Measurements from ENCODE around the gene RARA.
A peak's percentile ranks its signal among the peaks of the same experiment; 100 is the strongest.
"Not testable (repeated sequence)": the region's sequence is repeated elsewhere in the genome, so short reads cannot be mapped to it uniquely, and the experiment has no call there.

RARA gene

DNA sequence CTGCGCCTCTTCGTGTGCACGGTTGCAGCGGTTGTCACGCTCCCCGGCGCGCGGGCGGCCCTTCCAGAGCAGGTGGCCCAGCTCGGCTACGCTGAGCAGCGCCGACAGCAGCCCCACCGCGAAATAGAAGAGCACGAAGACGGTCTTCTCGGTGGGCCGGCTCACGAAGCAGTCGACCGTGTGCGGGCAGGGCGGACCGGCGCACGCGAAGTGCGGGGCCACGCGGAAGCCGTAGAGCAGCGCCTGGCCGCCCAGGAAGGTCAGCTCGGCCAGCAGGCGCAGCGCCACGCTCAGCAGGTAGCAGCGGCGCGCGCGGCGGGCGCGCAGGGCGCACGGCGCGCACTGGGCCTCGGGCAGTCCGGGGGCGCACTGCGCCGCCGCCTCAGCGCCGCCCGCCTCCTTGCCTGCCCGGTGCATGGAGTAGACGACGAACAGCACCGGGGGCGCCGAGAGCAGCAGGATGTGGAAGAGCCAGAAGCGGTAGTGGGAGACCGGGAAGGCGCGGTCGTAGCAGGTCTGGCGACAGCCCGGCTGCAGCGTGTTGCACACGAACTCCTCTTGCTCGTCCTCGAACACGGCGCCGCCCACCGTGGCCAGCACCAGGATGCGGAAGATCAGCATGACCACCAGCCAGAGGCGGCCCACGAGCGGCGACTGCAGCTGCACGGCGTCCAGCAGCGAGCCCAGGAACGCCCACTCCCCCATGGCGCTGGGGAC, 54.3 kb downstream of the RARA start:
- no peaks in the 10 kb centered on the region for H3K27me3 ChIP-seq (ENCODE audit: low read depth)
- peak in 1 of 2 experiments; percentile 32 for DNase-seq (ENCODE audit: low spot score in 2 of 2)
- peak overlapping the region; percentile 33 for H3K4me3 ChIP-seq
- no peaks in the 10 kb centered on the region for H3K9me3 ChIP-seq
- H3K4me1 ChIP-seq = peaks cover 2% of the 10 kb centered on the region; the same call in 1 of the 2 replicates
- in situ Hi-C loops (cut with MboI; ENCODE audit: low sequenced_read_pairs) = loop anchor here (5.0 kb wide), 1 partner anchor 169 kb away; no protein-coding TSS in a partner anchor
- H3K36me3 ChIP-seq (replicated peaks) = no peaks in the 10 kb centered on the region

DNA sequence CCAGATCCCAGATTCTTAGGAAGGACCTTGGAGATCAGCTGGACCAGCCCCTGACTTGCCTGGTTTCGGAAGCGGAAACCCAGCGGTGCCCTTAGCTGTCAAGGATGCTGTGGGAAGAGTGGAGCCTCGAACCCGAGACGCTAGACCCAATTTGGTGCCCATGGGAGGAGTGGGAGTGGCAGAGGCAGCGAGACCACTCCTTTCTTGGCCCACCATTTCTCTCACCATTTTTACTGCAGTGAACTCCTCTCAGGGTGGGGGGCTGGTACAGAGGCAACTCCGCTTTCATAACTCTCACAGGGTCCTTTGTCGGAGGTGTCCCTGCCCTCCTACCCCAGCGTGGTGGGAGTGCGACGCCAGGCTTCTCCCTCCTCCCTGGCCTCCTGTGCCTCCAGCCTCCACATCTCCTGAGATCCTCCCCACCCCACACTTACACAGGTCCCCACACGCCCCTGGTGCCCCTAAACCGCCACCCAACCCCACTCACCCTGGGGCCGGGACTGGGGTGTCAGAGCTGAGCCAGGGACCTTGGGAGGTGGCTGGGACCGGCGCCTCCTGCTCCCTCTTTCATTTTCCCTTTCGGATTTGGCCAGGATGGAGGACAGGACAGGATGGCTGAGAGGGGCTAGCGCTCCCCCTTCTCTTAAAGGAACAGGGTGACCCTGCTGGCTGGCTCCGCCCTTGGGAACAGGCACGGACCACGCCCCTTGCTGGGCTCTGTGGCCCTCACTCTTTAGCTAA, 55.3 kb downstream of the RARA start, which contains the start of gene GJD3:
Gene GJD3 (minus strand): TSS at position 617 of the 741 bp plus-strand sequence. CDS start 922 bp downstream, outside the sequence.
- DNase-seq (ENCODE audit: low spot score in 2 of 2) = no peak
- in situ Hi-C loops (cut with MboI; ENCODE audit: low sequenced_read_pairs) = loop anchor here (5.0 kb wide), 1 partner anchor 168 kb away; no protein-coding TSS in a partner anchor
- no peaks in the 10 kb centered on the region for H3K9me3 ChIP-seq
- no peaks in the 10 kb centered on the region for H3K4me1 ChIP-seq
- H3K4me3 ChIP-seq = peak within 1 kb of the TSS; percentile 33
- H3K27me3 ChIP-seq (ENCODE audit: low read depth) = no peaks in the 10 kb centered on the region
- H3K36me3 ChIP-seq (replicated peaks) = no peaks in the 10 kb centered on the region

DNA sequence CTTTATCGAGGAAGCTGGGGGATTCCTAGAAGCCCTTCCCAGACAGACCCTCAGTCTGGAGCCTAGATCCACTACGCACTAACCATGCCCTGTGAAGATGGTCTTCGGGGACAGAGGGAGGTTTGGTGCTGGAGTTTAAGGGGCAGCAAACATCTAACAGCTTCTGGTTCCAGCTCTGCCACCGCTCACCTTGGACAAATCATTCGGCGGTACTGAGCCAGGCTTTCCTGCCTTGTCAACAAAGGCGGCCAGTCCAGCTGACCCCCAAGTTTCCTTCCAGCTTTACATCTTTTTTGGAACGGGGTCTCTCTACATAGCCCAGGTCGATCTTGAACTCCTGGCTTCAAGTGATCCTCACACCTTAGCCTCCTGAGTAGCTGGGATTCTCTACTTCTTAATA, 55.9 kb downstream of the RARA start:
- DNase-seq (ENCODE audit: low spot score in 2 of 2) = no peak
- H3K9me3 ChIP-seq = no peaks in the 10 kb centered on the region
- no peak overlapping the region for H3K4me3 ChIP-seq
- H3K36me3 ChIP-seq (replicated peaks) = no peaks in the 10 kb centered on the region
- no peaks in the 10 kb centered on the region for H3K4me1 ChIP-seq
- in situ Hi-C loops (cut with MboI; ENCODE audit: low sequenced_read_pairs) = loop anchor here (5.0 kb wide), 1 partner anchor 167 kb away; no protein-coding TSS in a partner anchor
- H3K27me3 ChIP-seq (ENCODE audit: low read depth) = no peaks in the 10 kb centered on the region

DNA sequence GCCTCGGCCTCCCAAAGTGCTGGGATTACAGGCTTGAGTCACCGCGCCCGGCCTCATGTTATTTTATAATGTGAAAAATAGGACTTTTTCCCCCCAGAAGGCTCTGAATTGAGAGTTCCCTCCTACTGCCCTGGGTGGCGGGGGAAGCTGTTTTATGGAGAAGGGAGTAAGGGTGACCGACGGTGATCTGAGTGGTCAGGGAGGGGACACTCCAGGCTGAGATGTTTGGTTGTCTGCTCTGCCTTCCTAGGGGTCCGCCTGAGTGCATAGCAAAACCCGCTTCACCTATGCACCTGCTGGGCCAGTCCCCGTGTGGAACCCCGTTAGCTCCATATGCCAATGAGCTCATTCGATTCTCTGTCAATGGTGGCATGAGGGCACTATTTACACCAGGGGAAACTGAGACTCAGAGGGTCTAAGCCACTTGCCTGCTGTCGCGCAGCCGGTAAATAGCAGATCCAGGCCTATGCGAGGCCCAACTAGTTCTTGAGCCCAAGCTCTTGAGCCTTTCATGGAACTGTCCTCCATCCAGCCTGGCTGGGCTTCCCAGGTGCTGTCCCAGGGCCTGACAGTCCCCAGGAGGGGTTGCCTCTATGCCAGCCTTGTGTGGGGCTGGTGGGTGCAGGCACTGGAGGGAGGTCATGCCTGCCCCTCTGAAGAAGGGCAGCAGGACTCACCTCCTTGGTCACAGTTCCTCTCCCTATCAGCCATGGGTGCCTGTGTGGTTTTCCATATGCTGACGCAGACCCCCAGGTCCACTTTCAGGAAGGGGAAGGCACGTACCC, 57.3 kb downstream of the RARA start:
- Histone ChIP-seq H3K9me3 (no peaks in the 10 kb centered on the region), H3K36me3 (replicated peaks) (no peaks in the 10 kb centered on the region), H3K4me3 (no peak overlapping the region), H3K4me1 (no peaks in the 10 kb centered on the region), H3K27me3 (ENCODE audit: low read depth) (no peaks in the 10 kb centered on the region)
- in situ Hi-C loops (cut with MboI; ENCODE audit: low sequenced_read_pairs) = no loop called here
- DNase-seq (ENCODE audit: low spot score in 2 of 2) = no peak

DNA sequence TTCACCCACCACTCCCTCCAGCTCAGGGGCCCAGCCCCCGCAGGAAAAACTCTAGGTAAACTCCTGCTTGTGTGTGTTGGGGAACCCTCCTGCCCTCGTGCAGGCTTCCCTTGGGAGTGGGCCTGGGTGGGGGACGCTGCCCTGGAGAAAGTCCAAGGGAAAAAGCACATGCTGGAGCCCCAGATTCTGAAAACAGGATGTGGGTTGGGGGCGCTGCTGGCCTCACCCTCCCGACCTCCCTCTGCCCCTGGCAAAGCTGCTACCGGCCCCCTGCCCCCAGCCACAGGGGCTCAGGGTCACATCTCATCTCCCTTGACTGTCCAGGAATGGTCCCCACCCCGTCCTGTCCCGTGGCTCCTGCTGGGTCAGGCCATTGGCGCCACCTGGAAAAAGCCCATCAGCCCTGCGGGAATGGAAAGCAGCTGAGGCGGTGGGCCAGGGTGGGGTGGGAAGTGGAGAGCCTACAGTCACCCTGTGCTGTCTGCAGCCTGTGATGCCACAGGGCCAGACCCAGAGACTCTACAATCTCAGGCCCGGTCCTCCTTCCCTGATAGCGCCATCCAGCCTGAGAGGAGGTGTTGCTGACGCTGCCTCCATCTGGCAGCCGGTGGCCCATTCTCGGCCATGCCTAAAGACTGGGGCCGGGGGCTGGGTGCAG, 58.0 kb downstream of the RARA start:
- no peak overlapping the region for H3K4me3 ChIP-seq
- DNase-seq (ENCODE audit: low spot score in 2 of 2) = no peak
- no peaks in the 10 kb centered on the region for H3K27me3 ChIP-seq (ENCODE audit: low read depth)
- no peaks in the 10 kb centered on the region for H3K4me1 ChIP-seq
- no peaks in the 10 kb centered on the region for H3K36me3 ChIP-seq (replicated peaks)
- in situ Hi-C loops (cut with MboI; ENCODE audit: low sequenced_read_pairs) = no loop called here
- no peaks in the 10 kb centered on the region for H3K9me3 ChIP-seq

DNA sequence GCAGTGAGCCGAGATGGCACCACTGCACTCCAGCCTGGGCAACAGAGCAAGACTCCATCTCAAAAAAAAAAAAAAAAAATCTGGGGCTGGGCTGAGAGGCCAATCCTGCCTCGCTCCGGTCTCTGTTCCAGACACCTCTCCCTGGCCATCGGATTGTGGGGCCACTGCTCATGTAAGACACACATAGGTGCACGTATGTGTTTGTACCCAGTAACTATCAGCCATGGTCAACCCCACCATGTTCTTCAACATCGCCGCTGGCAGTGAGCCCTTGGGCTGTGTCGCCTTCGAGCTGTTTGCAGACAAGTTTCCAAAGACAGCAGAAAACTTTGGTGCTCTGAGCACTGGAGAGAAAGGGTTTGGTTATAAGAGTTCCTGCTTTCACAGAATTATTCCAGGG, 58.7 kb downstream of the RARA start:
- H3K4me3 ChIP-seq; H3K27me3 ChIP-seq (ENCODE audit: low read depth); H3K9me3 ChIP-seq; H3K36me3 ChIP-seq (replicated peaks); H3K4me1 ChIP-seq; DNase-seq (ENCODE audit: low spot score in 2 of 2); in situ Hi-C loops (cut with MboI; ENCODE audit: low sequenced_read_pairs): not testable (repeated sequence)

DNA sequence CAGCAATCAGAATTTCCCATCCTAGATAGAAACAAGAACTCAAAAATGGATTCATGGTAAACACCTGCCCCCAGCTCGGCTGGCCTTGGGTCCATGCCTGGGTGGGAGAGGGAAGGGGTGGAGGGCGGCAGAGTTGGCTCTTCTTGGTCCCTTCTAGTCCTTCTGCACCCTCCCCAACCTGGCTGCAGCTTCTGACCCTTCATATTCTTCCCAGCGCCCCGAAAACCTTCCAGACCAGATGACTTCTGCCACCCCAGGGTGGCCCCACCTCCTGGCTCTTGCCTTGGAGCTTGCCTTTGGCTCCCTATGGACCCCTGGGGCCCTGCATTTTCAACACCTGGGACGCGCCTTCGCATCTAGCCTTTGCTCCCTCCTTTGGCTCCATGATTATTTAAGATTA, 60.9 kb downstream of the RARA start:
- no peak for DNase-seq (ENCODE audit: low spot score in 2 of 2)
- no peaks in the 10 kb centered on the region for H3K4me1 ChIP-seq
- no peaks in the 10 kb centered on the region for H3K36me3 ChIP-seq (replicated peaks)
- in situ Hi-C loops (cut with MboI; ENCODE audit: low sequenced_read_pairs) = no loop called here
- no peaks in the 10 kb centered on the region for H3K9me3 ChIP-seq
- no peaks in the 10 kb centered on the region for H3K27me3 ChIP-seq (ENCODE audit: low read depth)
- no peak overlapping the region for H3K4me3 ChIP-seq

DNA sequence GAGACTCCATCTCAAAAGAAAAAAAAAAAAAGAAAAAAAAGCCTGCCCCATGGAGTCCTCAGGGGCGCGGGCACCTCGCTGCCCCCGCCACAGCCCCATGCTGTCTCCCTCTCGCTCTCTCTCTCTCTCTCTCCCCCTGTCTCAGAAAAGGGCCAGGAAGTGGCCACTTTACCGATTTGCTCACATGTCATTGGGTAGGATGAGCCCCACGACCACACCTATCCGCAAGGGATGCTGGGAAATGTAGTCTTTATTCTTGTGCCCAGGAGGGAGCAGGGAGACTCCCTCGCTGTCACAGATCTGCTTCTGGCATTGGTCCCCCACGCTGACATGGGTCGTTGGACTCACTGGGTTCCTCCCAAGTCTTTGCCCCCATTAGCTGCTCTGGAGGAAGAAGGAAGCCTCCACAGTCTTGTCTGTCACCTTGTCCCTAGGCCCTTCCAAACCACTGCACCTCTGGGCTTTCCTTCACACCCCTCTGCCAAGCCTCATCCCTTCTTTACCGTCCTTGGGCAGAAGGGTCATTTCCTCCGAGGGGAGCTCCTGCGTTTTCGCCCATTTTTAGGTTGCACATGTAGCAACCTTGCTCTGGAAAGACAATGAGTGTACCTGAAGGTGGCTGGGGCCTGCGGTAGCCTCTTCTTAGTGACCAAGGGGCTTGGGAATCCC, 62.4 kb downstream of the RARA start:
- in situ Hi-C loops (cut with MboI; ENCODE audit: low sequenced_read_pairs) = no loop called here

DNA sequence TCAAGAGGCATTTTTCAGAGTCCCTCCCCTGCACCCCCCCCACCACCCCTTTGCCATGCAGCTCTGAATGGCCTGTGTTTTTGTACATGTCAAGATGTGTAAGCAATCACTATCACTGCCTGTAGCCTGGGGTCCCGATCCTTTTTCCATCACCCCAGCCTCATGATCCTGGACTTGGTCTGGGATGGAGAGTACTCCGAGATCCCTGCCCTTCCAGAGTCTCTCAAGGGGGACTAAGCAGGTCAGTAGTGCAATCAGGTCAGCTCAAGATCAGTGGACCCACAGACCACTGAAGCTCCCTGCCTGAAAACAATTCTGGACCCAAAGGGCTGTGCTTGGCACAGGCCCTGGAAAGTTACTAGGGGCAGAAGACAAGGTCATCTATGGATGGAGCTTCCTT, 63.1 kb downstream of the RARA start:
- H3K36me3 ChIP-seq (replicated peaks) = no peaks in the 10 kb centered on the region
- DNase-seq (ENCODE audit: low spot score in 2 of 2) = no peak
- no peaks in the 10 kb centered on the region for H3K4me1 ChIP-seq
- H3K4me3 ChIP-seq = no peak overlapping the region
- no peaks in the 10 kb centered on the region for H3K9me3 ChIP-seq
- H3K27me3 ChIP-seq (ENCODE audit: low read depth) = no peaks in the 10 kb centered on the region
- in situ Hi-C loops (cut with MboI; ENCODE audit: low sequenced_read_pairs) = no loop called here

More for the DNA sequence above, 62.4 kb downstream of the RARA start:
- Histone ChIP-seq H3K4me1 (no peaks in the 10 kb centered on the region), H3K27me3 (ENCODE audit: low read depth) (no peaks in the 10 kb centered on the region), H3K9me3 (no peaks in the 10 kb centered on the region), H3K4me3 (no peak overlapping the region), H3K36me3 (replicated peaks) (no peaks in the 10 kb centered on the region)
- no peak for DNase-seq (ENCODE audit: low spot score in 2 of 2)

DNA sequence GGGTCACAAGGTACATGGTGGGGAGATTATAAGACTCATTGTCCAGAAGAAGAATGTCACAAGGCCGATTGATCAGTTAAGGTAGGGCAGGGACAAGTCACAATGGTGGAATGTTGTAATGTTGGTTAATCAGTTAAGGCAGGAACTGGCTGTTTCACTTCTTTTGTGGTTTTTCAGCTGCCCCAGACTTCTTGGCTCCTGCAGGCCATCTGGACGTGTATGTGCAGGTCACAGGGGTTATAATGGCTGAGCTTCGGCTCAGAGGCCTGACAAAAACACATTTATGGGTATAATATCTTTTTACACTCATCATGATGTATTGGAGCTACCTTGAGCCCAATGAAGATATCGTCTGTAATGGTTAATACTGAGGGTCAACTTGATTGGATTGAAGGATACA, 63.7 kb downstream of the RARA start:
- H3K36me3 ChIP-seq (replicated peaks); DNase-seq (ENCODE audit: low spot score in 2 of 2); H3K9me3 ChIP-seq; H3K27me3 ChIP-seq (ENCODE audit: low read depth); H3K4me1 ChIP-seq; H3K4me3 ChIP-seq; in situ Hi-C loops (cut with MboI; ENCODE audit: low sequenced_read_pairs): not testable (repeated sequence)

DNA sequence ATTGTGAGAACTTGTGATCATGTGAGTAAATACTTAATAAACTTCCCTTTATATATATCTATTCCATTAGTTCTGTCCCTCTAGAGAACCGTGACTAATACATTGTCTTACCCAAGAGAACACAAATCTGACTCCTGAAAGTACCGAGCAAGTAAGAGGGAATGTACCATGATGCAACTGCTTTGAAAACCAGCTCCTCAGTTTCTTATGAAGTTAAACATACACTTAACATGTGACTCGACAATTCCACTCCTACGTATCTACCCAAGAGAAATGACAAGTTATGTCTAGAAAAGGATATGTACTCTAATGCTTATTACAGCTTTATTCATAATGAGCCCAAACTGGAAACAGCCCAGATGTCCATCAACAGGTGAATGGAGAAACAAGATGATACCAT, 64.3 kb downstream of the RARA start:
- Histone ChIP-seq H3K27me3 (ENCODE audit: low read depth) (no peaks in the 10 kb centered on the region), H3K9me3 (no peaks in the 10 kb centered on the region), H3K4me3 (no peak overlapping the region), H3K36me3 (replicated peaks) (no peaks in the 10 kb centered on the region), H3K4me1 (no peaks in the 10 kb centered on the region)
- in situ Hi-C loops (cut with MboI; ENCODE audit: low sequenced_read_pairs) = no loop called here
- DNase-seq (ENCODE audit: low spot score in 2 of 2) = no peak

DNA sequence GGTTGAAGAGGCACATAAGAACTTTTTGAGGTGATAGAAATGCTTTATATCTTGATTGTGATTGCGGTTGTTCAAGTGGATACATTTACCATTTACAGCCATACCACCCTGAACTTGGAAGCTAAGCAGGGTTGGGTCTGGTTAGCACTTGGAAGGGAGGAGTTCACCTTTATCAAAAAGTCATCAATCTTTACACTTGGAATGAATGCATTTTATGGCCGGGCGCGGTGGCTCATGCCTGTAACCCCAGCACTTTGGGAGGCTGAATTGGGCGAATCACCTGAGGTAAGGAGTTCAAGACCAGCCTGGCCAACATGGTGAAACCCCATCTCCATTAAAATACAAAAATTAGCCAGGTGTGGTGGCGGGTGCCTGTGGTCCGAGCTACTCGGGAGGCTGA, 65.0 kb downstream of the RARA start:
- Histone ChIP-seq H3K4me3 (no peak overlapping the region), H3K27me3 (ENCODE audit: low read depth) (no peaks in the 10 kb centered on the region), H3K36me3 (replicated peaks) (no peaks in the 10 kb centered on the region), H3K4me1 (no peaks in the 10 kb centered on the region), H3K9me3 (no peaks in the 10 kb centered on the region)
- DNase-seq (ENCODE audit: low spot score in 2 of 2) = no peak
- in situ Hi-C loops (cut with MboI; ENCODE audit: low sequenced_read_pairs) = no loop called here
